GM12878 (cell line): ENCODE data around the gene PHAF1. TPM values are rescaled to one million over a fixed set of nuclear protein-coding genes. Genes with fewer than 3 reads are reported as not detected.

Experiments
- ATAC-seq: fragments of 200-7000 bp; cut with Tn5 transposase; 3 replicates; pipeline ENCODE4 v1.9.1; 2020; ENCODE audit warnings: mild to moderate bottlenecking, moderate library complexity
- BruUV-seq: library from RNA; stranded (reverse); fragments of 400-500 nt; replicated peaks from 2 replicates; lab custom pipeline; 2021; lab: Mats Ljungman, UMichigan
- CTCF ChIA-PET: fragments of 300-600 bp; sonication (Branson Sonifier 250); formaldehyde crosslinking; extraction: SDS; loops from one replicate; lab custom pipeline; 2021; ENCODE audit warnings: inconsistent platforms; lab: Yijun Ruan, JAX
- POLR2A ChIA-PET: fragments of 350-600 bp; formaldehyde crosslinking; extraction: SDS; loops from one replicate; lab custom pipeline; 2021; ENCODE audit warnings: inconsistent platforms; lab: Charles Lee
- RAD21 ChIA-PET: fragments of 300-600 bp; sonication (Branson Sonifier 250); formaldehyde crosslinking; loops from one replicate; lab custom pipeline; 2023; ENCODE audit warnings: antibody characterized with exemption; ENCODE audit not compliant: unreplicated experiment; lab: Charles Lee
- SMC1A ChIA-PET: fragments of 300-600 bp; sonication (Branson Sonifier 250); formaldehyde crosslinking; loops from one replicate; lab custom pipeline; 2023; ENCODE audit not compliant: unreplicated experiment, uncharacterized antibody; lab: Charles Lee
- DNase-seq: peaks from one replicate; pipeline ENCODE4 v3.0.0-alpha.2; 2011; ENCODE audit warnings: low read depth, low spot score
- FAIRE-seq: peaks from 3 replicates; lab custom pipeline; 2011; peaks lifted over from hg19 to GRCh38; lab: Jason Lieb, UNC
- H2AFZ ChIP-seq: 2 replicates; pipeline ENCODE4 v1.6.0; 2011; ENCODE audit warnings: low read depth, low read length, control low read depth; ENCODE audit not compliant: control insufficient read depth
- H3K27ac ChIP-seq: 2 replicates; pipeline ENCODE4 v1.5.1; 2011; ENCODE audit warnings: control low read depth; ENCODE audit not compliant: control insufficient read depth, insufficient read depth
- H3K27me3 ChIP-seq, 2 experiments: replicated peaks in 1 of 2; 2 replicates each; pipeline versions ENCODE4 v1.6.0 to v1.6.1; 2011; ENCODE audit warnings: low read length in 1 of 2; ENCODE audit not compliant: control insufficient read depth in 2 of 2, insufficient read depth in 2 of 2
- H3K36me3 ChIP-seq, 2 experiments: 2 replicates each; pipeline ENCODE4 v1.5.1; 2011; ENCODE audit warnings: low read length in 1 of 2; ENCODE audit not compliant: control insufficient read depth in 2 of 2, insufficient read depth in 2 of 2
- H3K4me1 ChIP-seq: 2 replicates; pipeline ENCODE4 v1.6.1; 2011; ENCODE audit warnings: mild to moderate bottlenecking, low read length, moderate library complexity, mixed read lengths; ENCODE audit not compliant: control insufficient read depth, insufficient read depth
- H3K4me2 ChIP-seq: 2 replicates; pipeline ENCODE4 v1.6.0; 2011; ENCODE audit warnings: control low read depth; ENCODE audit not compliant: control insufficient read depth, insufficient read depth
- H3K4me3 ChIP-seq: fragments of 200-600 bp; sonication (generic); 2 replicates; pipeline ENCODE4 v1.5.1; 2016
- H3K79me2 ChIP-seq: 2 replicates; pipeline ENCODE4 v1.6.0; 2011; ENCODE audit warnings: low read length; ENCODE audit not compliant: control insufficient read depth, insufficient read depth
- H3K9ac ChIP-seq: 2 replicates; pipeline ENCODE4 v1.8.0; 2011; ENCODE audit warnings: low read length, control low read depth, mixed read lengths; ENCODE audit not compliant: control insufficient read depth, insufficient read depth
- H3K9me3 ChIP-seq: replicated peaks from 3 replicates; pipeline ENCODE4 v1.5.1; 2011; ENCODE audit warnings: mild to moderate bottlenecking, low read length; ENCODE audit not compliant: control insufficient read depth, insufficient read depth
- H4K20me1 ChIP-seq: 2 replicates; pipeline ENCODE4 v1.6.0; 2011; ENCODE audit not compliant: control insufficient read depth, insufficient read depth
- CBFB ChIP-seq: IDR thresholded peaks from 2 replicates; pipeline ENCODE4 v1.6.1; 2016; ENCODE audit warnings: antibody characterized with exemption, low read depth
- CBX3 ChIP-seq: fragments of 200-600 bp; sonication (generic); IDR thresholded peaks from 2 replicates; pipeline ENCODE4 v1.6.1; 2016; ENCODE audit warnings: low read depth, borderline replicate concordance
- CBX5 ChIP-seq: sonication (generic); IDR thresholded peaks from 2 replicates; pipeline ENCODE4 v1.6.1; 2016; ENCODE audit warnings: low read depth, moderate library complexity, mild to moderate bottlenecking, inconsistent platforms
- CREM ChIP-seq: IDR thresholded peaks from 2 replicates; pipeline ENCODE4 v1.6.1; 2014; ENCODE audit warnings: antibody characterized with exemption, low read depth
- E4F1 ChIP-seq: fragments of 450-650 bp; IDR thresholded peaks from 2 replicates; pipeline ENCODE4 v1.6.1; 2018; ENCODE audit warnings: borderline replicate concordance, mild to moderate bottlenecking; ENCODE audit not compliant: partially characterized antibody
- EED ChIP-seq: sonication (generic); IDR thresholded peaks from 2 replicates; pipeline ENCODE4 v1.6.1; 2016; ENCODE audit warnings: antibody characterized with exemption, low read depth
- FOS ChIP-seq: IDR thresholded peaks from 3 replicates; pipeline ENCODE4 v1.6.1; 2011; ENCODE audit warnings: borderline replicate concordance; ENCODE audit not compliant: insufficient read length; ENCODE audit errors: extremely low read depth
- IRF4 ChIP-seq: IDR thresholded peaks from 2 replicates; pipeline ENCODE4 v1.6.1; 2011; ENCODE audit warnings: low read depth, low read length
- KLF5 ChIP-seq: fragments of 450-650 bp; IDR thresholded peaks from 2 replicates; pipeline ENCODE4 v1.6.1; 2014; ENCODE audit warnings: mild to moderate bottlenecking; ENCODE audit not compliant: partially characterized antibody
- MAX ChIP-seq: IDR thresholded peaks from 2 replicates; pipeline ENCODE4 v1.6.1; 2012; ENCODE audit warnings: low read depth, low read length, improper control_type of control experiment
- POLR2AphosphoS5 ChIP-seq: IDR thresholded peaks from 2 replicates; pipeline ENCODE4 v1.6.1; 2011; ENCODE audit warnings: mild to moderate bottlenecking, low read length, inconsistent platforms
- SIX5 ChIP-seq: IDR thresholded peaks from 2 replicates; pipeline ENCODE4 v1.6.1; 2011; ENCODE audit warnings: mild to moderate bottlenecking, low read depth, low read length, moderate library complexity; ENCODE audit not compliant: severe bottlenecking
- SRF ChIP-seq, 2 experiments: IDR thresholded peaks; 2 replicates each; pipeline ENCODE4 v1.6.1; 2011; ENCODE audit warnings: low read depth in 2 of 2, low read length in 2 of 2, mild to moderate bottlenecking in 1 of 2, moderate library complexity in 1 of 2
- YBX1 ChIP-seq: fragments of 450-650 bp; IDR thresholded peaks from 2 replicates; pipeline ENCODE4 v1.6.1; 2016; ENCODE audit warnings: antibody characterized with exemption
- YY1 ChIP-seq: IDR thresholded peaks from 2 replicates; pipeline ENCODE4 v1.6.1; 2011; ENCODE audit warnings: low read depth, mild to moderate bottlenecking, low read length
- ZBTB4 ChIP-seq: fragments of 450-650 bp; formaldehyde crosslinking; IDR thresholded peaks from 2 replicates; pipeline ENCODE4 v1.4.0; 2022; ENCODE audit warnings: mild to moderate bottlenecking, moderate library complexity
- WGBS: methylation state at CpG from one replicate; pipeline ENCODE4 v1.1.6; 2016; ENCODE audit warnings: low lambda C conversion rate; ENCODE audit not compliant: insufficient replicate concordance, insufficient coverage; ENCODE audit errors: missing lambda C conversion rate; 5-methylcytosine and 5-hydroxymethylcytosine counted together
- in situ Hi-C: fragments of 300-500 bp; cut with MboI; formaldehyde crosslinking; loops from 9 replicates; pipeline ENCODE4 v1.14.3; 2018; ENCODE audit warnings: mixed read lengths
- intact Hi-C: fragments of 100-400 bp; cut with micrococcal nuclease; formaldehyde crosslinking; loops from one replicate; pipeline ENCODE4 v1.14.2; 2022; ENCODE audit not compliant: unreplicated experiment
- polyA plus RNA-seq, 11 experiments: library from polyadenylated mRNA; depleted of rRNA in 4 of 11; unstranded in 6 of 11; stranded (reverse) in 5 of 11; fragments of >200 nt; fragmentation: Nextera tagmentation in 4 of 11; fragmentation: Illumina TruSeq in 1 of 11; extraction: Ambion mirVana in 4 of 11; extraction: Trizol in 1 of 11; gene quantifications; 1 replicate in 1 of 11; 2 replicates in 10 of 11; pipeline versions ENCODE4 v1.2.1 to v1.2.3, GENCODE V29; 2011 to 2016; ENCODE audit warnings: inconsistent platforms in 2 of 11, missing spikeins in 2 of 11, low read depth in 1 of 11
- total RNA-seq, 4 experiments: library from RNA; depleted of rRNA in 3 of 4; stranded (reverse); fragments of >200 nt in 3 of 4; fragmentation: Illumina TruSeq in 1 of 4; extraction: Trizol in 1 of 4; gene quantifications; 2 replicates each; pipeline versions ENCODE4 v1.2.1 to v1.2.3, GENCODE V29; 2013 to 2021

PHAF1 gene
- total and polyA plus RNA-seq, 10 of the 15 experiments (the other 5 are each of a cell fraction or from before 2014, with no cell fraction given), result 4.5 to 20.9 (median 14.9) TPM

GRCh38 chr16:67167588-67167987 is 57.8 kb downstream of the PHAF1 start:
- Histone ChIP-seq H2AFZ (no peak overlapping the region), H3K9me3 (no peaks in the 10 kb centered on the region; the same call in 2 of the 3 replicates), H3K79me2 (no peaks in the 10 kb centered on the region), H3K27me3 (peaks cover 2 to 18% of the 10 kb centered on the region in 2 experiments), H3K9ac (no peak overlapping the region), H3K36me3 (no peaks in the 10 kb centered on the region), H3K4me2 (no peak overlapping the region), H3K4me1 (peaks cover 48% of the 10 kb centered on the region), H3K4me3 (no peak overlapping the region), H3K27ac (no peak overlapping the region), H4K20me1 (no peaks in the 10 kb centered on the region; the same call in 1 of the 2 replicates)
- no peak for FAIRE-seq
- in situ Hi-C loops (no loop called here), intact Hi-C loops (no loop called here)
- ChIA-PET POLR2A (interaction anchor here (0.7 to 10.9 kb wide), 3 partner anchors 7 to 321 kb away, joined by 3 to 137 read pairs (median 3); partner anchors contain the start of genes FBXL8, HSF4 and TRADD), SMC1A (interaction anchor here (1.1 kb wide), 1 partner anchor 150 kb away, joined by 3 read pairs; no protein-coding TSS in a partner anchor), RAD21 (interaction anchor here (4.1 kb wide), 1 partner anchor 8 kb away, joined by 48 read pairs; the partner anchor contains the start of genes FBXL8 and TRADD), CTCF (interaction anchor here (3.1 to 5.4 kb wide), 3 partner anchors 8 to 150 kb away, joined by 17 to 60 read pairs (median 31); partner anchors contain the start of genes FBXL8 and TRADD)
- WGBS, result 64% methylated on average over 7 of the region's 7 CpGs
- no peak for DNase-seq
- BruUV-seq, result no TSS peak
- ATAC-seq, result no peak
- TF ChIP-seq SRF (IDR thresholded peaks at IDR 0.05; ENCODE audit: low read depth in 2 of 2, low read length in 2 of 2), result no peak
- no peak for TF ChIP-seq KLF5
- no peak for TF ChIP-seq YY1
- TF ChIP-seq CREM, result no peak
- no peak for TF ChIP-seq FOS
- TF ChIP-seq ZBTB4 (CRISPR knock-in tag), result no peak
- no peak for TF ChIP-seq CBX5
- no peak for TF ChIP-seq YBX1
- no peak for TF ChIP-seq CBFB
- no peak for TF ChIP-seq SIX5
- no peak for TF ChIP-seq EED
- TF ChIP-seq E4F1, result no peak
- no peak for TF ChIP-seq IRF4
- no peak for TF ChIP-seq MAX
- TF ChIP-seq CBX3, result no peak
- no peak for TF ChIP-seq POLR2AphosphoS5
